Bone marrow (tissue), 2 donors: ENCODE data around the gene KRTAP12-1.
"Not testable (repeated sequence)": the region's sequence is repeated elsewhere in the genome, so short reads cannot be mapped to it uniquely, and the experiment has no call there.

Source experiments
- DNase-seq, 2 donors: peaks; one replicate each; lab custom pipeline; 2025; lab: John Stamatoyannopoulos, UW

KRTAP12-1 gene

DNA sequence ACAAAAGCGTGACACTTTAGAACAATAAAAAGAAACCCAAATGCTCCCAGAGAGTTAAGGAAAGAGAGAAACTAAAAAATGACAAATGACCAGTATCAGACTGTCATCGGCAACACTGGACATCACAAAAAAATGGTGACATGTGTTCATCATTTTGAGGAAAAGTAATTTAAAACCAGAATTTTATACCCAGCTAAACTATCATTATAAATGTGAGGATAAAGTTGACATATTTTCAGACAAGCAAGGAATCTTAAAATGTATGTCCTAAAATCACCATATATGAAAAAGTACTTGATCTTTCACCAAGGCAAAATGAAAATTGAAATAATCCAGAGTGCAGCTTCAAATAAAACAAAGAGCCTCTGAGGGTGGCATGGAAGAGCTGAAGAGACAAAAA is 37.1 kb downstream of the KRTAP12-1 start:
- DNase-seq, result no peak

GRCh38 chr21:44643741-44644310 is 38.1 kb downstream of the KRTAP12-1 start:
- no peak for DNase-seq

DNA sequence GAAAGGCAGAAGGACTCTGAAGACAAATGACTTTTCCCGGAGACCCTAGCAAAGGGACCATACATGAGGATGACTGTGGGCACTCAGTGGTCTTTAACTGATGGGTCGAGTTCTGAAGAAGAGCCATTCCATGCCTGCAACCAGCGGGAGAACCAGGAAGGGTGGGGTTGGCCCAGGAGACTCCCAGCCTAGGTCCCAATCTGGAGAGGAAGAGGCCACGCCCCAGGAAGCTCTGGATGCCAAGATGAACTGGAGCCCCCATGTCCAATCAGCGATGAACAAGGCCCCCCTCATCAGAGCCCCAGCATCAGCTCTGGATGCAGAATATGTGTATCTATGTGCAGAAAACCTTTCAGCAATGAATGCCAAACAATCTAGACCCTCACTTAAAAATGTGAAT is 41.2 kb downstream of the KRTAP12-1 start:
- no peak for DNase-seq

DNA sequence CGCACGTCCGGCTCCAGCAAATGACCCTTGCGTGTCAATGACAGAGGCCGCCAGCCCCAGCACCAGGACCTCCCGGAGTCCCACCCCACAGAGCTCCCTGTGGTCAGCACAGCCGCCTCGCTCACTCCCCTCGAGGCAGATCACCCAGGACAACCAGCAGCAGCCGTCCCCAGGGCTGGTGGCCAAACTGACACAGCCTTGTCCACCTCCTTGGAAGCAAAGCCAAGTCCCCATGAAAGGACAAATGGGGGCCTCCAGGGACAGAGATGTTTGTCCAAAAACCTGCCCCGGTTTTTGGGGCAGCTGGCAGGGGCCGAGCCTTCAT is 42.7 kb downstream of the KRTAP12-1 start:
- DNase-seq, result no peak

DNA sequence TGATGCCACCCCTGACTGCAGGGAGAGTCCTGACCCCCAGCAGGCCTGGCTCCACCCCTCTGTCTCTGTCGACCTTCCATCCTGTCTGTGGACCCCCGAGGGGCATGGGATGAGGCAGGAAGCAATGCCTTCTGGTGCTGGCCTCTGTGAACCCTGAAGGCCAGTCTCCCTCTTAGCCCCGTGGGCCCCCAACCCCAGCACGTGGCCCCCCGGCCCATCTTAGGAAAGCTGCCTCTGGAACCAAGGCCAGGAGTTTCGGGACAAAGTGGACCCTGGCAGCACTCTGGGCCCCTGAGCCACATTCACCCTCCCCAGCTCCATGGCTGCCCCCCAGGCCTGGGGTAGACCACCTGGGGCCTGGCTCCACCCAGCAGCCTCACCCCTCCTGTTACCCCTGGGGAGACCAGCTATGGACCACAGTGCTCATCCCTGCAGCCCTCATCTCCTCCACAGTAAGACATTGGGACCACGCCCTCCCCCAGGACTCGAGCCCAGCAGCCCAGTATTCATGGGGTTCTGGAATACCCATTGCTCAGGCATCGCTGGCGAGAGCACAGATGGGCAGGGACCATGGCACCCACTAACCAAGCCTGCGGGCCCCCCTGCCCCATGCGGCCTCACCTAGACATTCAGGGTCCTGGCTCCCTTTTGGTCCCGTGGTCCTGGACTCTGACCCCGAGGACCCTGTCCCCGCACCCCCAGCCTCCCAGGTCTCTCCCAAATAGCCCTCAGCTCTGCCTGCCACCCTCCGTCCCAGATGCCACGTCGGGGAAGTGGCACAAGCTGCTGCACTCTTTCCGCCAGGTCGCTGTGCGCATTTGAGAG is 43.2 kb downstream of the KRTAP12-1 start:
- DNase-seq, result not testable (repeated sequence)

DNA sequence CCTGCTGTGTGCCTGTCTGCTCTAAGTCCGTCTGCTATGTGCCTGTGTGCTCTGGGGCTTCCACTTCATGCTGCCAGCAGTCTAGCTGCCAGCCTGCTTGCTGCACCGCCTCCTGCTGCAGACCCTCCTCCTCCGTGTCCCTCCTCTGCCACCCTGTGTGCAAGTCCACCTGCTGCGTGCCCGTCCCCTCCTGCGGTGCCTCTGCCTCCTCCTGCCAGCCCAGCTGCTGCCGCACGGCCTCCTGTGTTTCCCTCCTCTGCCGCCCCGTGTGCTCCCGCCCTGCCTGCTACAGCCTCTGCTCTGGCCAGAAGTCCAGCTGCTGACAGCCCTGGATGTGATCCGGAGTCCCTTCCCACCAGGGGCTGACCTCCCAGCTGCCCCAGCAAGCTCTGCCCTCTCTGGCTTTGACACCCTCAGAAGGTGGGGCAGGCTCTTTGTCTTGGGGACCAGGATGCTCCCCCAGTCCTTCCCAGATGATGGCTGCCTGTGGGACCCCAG is 44.1 kb downstream of the KRTAP12-1 start:
- not testable (repeated sequence) for DNase-seq

- no peak for DNase-seq
These were observed 44.7 kb downstream of the KRTAP12-1 start, which contains the start of gene KRTAP10-10 for GRCh38 chr21:44637018-44637850. TSS of gene KRTAP10-10 (plus strand) at chr21:44637356. CDS start at chr21:44637418, 62 bp downstream.

GRCh38 chr21:44636209-44637017 is 45.5 kb downstream of the KRTAP12-1 start:
- no peak for DNase-seq

DNA sequence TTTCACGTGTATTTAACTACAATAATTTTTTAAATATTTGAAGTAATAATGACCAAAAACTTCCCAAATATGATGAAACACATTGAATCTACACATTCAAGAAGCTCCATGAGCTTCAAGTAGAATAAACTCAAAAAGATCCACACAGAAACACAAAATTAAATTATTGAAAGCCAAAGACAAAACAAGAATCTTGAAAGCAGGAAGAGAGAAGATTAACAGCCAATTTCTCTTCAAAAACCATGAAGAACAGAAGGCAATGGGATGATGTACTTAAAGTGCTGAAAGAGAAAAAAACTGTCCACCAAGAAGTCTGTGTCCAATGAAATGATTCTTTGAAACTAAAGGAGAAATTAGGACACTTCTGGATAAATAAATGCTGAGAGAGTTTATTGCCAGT is 49.9 kb downstream of the KRTAP12-1 start:
- DNase-seq, result no peak
